ENCODE measurements around the gene FSTL4. TPM values are rescaled to one million over a fixed set of nuclear protein-coding genes. Genes with fewer than 3 reads are reported as not detected.

FSTL4 gene
- total RNA-seq, 4 donors from 2014 or later = 0.41 TPM; not detected in 3

DNA sequence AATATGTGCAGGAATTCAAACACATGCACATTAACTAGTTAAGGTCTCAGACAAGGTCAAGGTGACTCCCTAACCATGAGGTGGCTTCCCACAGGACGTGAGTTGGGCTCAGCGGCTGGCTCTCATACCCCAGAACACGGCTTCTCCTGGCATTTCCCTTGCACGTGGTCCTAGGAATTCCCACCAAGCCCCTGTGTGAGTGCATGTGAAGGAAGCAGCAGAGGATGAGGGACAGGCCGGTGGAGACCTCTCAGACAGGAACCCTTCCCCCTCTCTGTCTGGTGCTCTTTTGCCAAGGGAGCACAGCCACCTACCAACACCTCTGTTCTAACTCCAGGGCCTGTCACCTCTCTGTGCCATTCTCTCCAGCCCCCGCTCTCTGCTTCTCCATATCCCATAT, 271.0 kb downstream of the FSTL4 start:
- intact Hi-C loops (cut with DNase I; ENCODE audit: low total_unique reads) = no loop called here
- Histone ChIP-seq H3K9me3 (no peaks in the 10 kb centered on the region), H3K4me1 (no peaks in the 10 kb centered on the region), H3K36me3 (no peaks in the 10 kb centered on the region), H3K27ac (no peak overlapping the region), H3K4me3 (no peak overlapping the region), H3K27me3 (no peaks in the 10 kb centered on the region)
- TF ChIP-seq POLR2A (IDR thresholded peaks at IDR 0.05) = no peak
- TF ChIP-seq, protein P1, sequence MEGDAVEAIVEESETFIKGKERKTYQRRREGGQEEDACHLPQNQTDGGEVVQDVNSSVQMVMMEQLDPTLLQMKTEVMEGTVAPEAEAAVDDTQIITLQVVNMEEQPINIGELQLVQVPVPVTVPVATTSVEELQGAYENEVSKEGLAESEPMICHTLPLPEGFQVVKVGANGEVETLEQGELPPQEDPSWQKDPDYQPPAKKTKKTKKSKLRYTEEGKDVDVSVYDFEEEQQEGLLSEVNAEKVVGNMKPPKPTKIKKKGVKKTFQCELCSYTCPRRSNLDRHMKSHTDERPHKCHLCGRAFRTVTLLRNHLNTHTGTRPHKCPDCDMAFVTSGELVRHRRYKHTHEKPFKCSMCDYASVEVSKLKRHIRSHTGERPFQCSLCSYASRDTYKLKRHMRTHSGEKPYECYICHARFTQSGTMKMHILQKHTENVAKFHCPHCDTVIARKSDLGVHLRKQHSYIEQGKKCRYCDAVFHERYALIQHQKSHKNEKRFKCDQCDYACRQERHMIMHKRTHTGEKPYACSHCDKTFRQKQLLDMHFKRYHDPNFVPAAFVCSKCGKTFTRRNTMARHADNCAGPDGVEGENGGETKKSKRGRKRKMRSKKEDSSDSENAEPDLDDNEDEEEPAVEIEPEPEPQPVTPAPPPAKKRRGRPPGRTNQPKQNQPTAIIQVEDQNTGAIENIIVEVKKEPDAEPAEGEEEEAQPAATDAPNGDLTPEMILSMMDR (IDR thresholded peaks at IDR 0.05) = no peak
- no peak for DNase-seq

GRCh38 chr5:133340822-133341221, 271.5 kb downstream of the FSTL4 start:
- no peak for TF ChIP-seq POLR2A (IDR thresholded peaks at IDR 0.05)
- TF ChIP-seq, protein P1 (IDR thresholded peaks at IDR 0.05) = no peak
- no peak overlapping the region for H3K4me3 ChIP-seq
- no peaks in the 10 kb centered on the region for H3K36me3 ChIP-seq
- no peaks in the 10 kb centered on the region for H3K9me3 ChIP-seq
- no peaks in the 10 kb centered on the region for H3K4me1 ChIP-seq
- no peak overlapping the region for H3K27ac ChIP-seq
- intact Hi-C loops (cut with DNase I; ENCODE audit: low total_unique reads) = no loop called here
- H3K27me3 ChIP-seq = no peaks in the 10 kb centered on the region
- DNase-seq = no peak

GRCh38 chr5:133340002-133340755, 272.2 kb downstream of the FSTL4 start:
- Histone ChIP-seq H3K9me3 (no peaks in the 10 kb centered on the region), H3K4me1 (no peaks in the 10 kb centered on the region), H3K27ac (no peak overlapping the region), H3K27me3 (no peaks in the 10 kb centered on the region), H3K4me3 (no peak overlapping the region), H3K36me3 (no peaks in the 10 kb centered on the region)
- intact Hi-C loops (cut with DNase I; ENCODE audit: low total_unique reads) = no loop called here
- no peak for TF ChIP-seq POLR2A (IDR thresholded peaks at IDR 0.05)
- TF ChIP-seq, protein P1 (IDR thresholded peaks at IDR 0.05) = no peak
- no peak for DNase-seq

GRCh38 chr5:133338504-133339355, 273.6 kb downstream of the FSTL4 start:
- Histone ChIP-seq H3K36me3 (no peaks in the 10 kb centered on the region), H3K4me1 (no peaks in the 10 kb centered on the region), H3K9me3 (no peaks in the 10 kb centered on the region), H3K27ac (no peak overlapping the region), H3K27me3 (no peaks in the 10 kb centered on the region), H3K4me3 (no peak overlapping the region)
- intact Hi-C loops (cut with DNase I; ENCODE audit: low total_unique reads) = no loop called here
- no peak for DNase-seq
- no peak for TF ChIP-seq POLR2A (IDR thresholded peaks at IDR 0.05)
- TF ChIP-seq, protein P1 (IDR thresholded peaks at IDR 0.05) = no peak

All from uterus (tissue), 4 donors.